Panc1 (cell line): ENCODE results near the gene CHST8. TPM values are rescaled to one million over a fixed set of nuclear protein-coding genes. Genes with fewer than 3 reads are reported as not detected.

Source experiments
- ATAC-seq: fragments of 200-7000 bp; cut with Tn5 transposase; 2 replicates; pipeline ENCODE4 v1.9.1; 2020; ENCODE audit warnings: mild to moderate bottlenecking, moderate library complexity
- BruUV-seq: library from RNA; stranded (reverse); fragments of 400-500 nt; replicated peaks from 2 replicates; lab custom pipeline; 2021; lab: Mats Ljungman, UMichigan
- CTCF ChIA-PET: fragments of 300-600 bp; sonication (Branson Sonifier 250); formaldehyde crosslinking; loops from one replicate; lab custom pipeline; 2022; ENCODE audit warnings: antibody characterized with exemption; lab: Charles Lee
- POLR2A ChIA-PET: fragments of 300-600 bp; sonication (Branson Sonifier 250); formaldehyde crosslinking; loops from one replicate; lab custom pipeline; 2022; ENCODE audit warnings: antibody characterized with exemption; lab: Charles Lee
- DNase-seq: peaks from one replicate; pipeline ENCODE4 v3.0.0-alpha.2; 2010; ENCODE audit warnings: low read depth, low spot score
- H3K27ac ChIP-seq: 2 replicates; pipeline ENCODE4 v1.5.1; 2011; ENCODE audit warnings: mild to moderate bottlenecking, low read length, inconsistent platforms
- H3K27me3 ChIP-seq: fragments of 200-500 bp; sonication (Bioruptor generic); 2 replicates; pipeline ENCODE4 v1.6.0; 2014; ENCODE audit warnings: low read length, inconsistent platforms; ENCODE audit not compliant: control insufficient read depth, insufficient read depth
- H3K36me3 ChIP-seq: fragments of 200-500 bp; sonication (Bioruptor generic); 2 replicates; pipeline ENCODE4 v1.5.1; 2014; ENCODE audit warnings: inconsistent platforms, mild to moderate bottlenecking, low read length, moderate library complexity; ENCODE audit not compliant: control insufficient read depth, insufficient read depth
- H3K4me1 ChIP-seq: 2 replicates; pipeline ENCODE4 v1.5.1; 2011; ENCODE audit warnings: inconsistent platforms, mild to moderate bottlenecking, low read length, moderate library complexity; ENCODE audit not compliant: control insufficient read depth, insufficient read depth
- H3K4me3 ChIP-seq, 2 experiments: 2 replicates each; pipeline ENCODE4 v1.5.1; 2011 to 2012; ENCODE audit warnings: low read depth in 2 of 2, low read length in 2 of 2, mild to moderate bottlenecking in 2 of 2, inconsistent platforms in 1 of 2, moderate library complexity in 1 of 2
- H3K9me3 ChIP-seq: fragments of 200-500 bp; sonication (Bioruptor generic); 2 replicates; pipeline ENCODE4 v1.5.1; 2014; ENCODE audit warnings: low read depth, mild to moderate bottlenecking, inconsistent platforms, low read length, moderate library complexity; ENCODE audit not compliant: control insufficient read depth, insufficient read depth
- POLR2AphosphoS5 ChIP-seq: IDR thresholded peaks from 2 replicates; pipeline ENCODE4 v1.6.1; 2012; ENCODE audit warnings: mild to moderate bottlenecking, low read depth, low read length, moderate library complexity
- SIN3A ChIP-seq: IDR thresholded peaks from 2 replicates; pipeline ENCODE4 v1.6.1; 2012; ENCODE audit warnings: low read depth, mild to moderate bottlenecking, low read length, moderate library complexity, borderline replicate concordance; ENCODE audit not compliant: insufficient read depth
- TCF7L2 ChIP-seq: IDR thresholded peaks from 2 replicates; pipeline ENCODE4 v1.6.1; 2011; ENCODE audit warnings: mild to moderate bottlenecking, low read depth, low read length, inconsistent platforms
- in situ Hi-C: cut with HindIII; loops from 2 replicates; pipeline ENCODE4 v1.10.0; 2016; ENCODE audit warnings: low sequenced_read_pairs, low pct_unique_long_range_greater_than_20kb
- intact Hi-C: fragments of 100-400 bp; cut with micrococcal nuclease; formaldehyde crosslinking; loops from one replicate; pipeline ENCODE4 v1.10.0; 2022; ENCODE audit not compliant: unreplicated experiment
- total RNA-seq: library from RNA; stranded (reverse); gene quantifications from one replicate; pipeline ENCODE4 v1.2.1, GENCODE V29; 2021; ENCODE audit not compliant: unreplicated experiment
- TF ChIP-seq, protein P1 (sequence below), 2 experiments: IDR thresholded peaks; 2 replicates each; pipeline ENCODE4 v1.6.1; 2011 to 2012; ENCODE audit warnings: low read depth in 2 of 2, control low read depth in 1 of 2, low read length in 1 of 2, mild to moderate bottlenecking in 1 of 2, moderate library complexity in 1 of 2; ENCODE audit not compliant: insufficient read depth in 1 of 2
- TF ChIP-seq, protein P2 (sequence below): fragments of 450-650 bp; IDR thresholded peaks from 2 replicates; pipeline ENCODE4 v1.5.1; 2017; ENCODE audit warnings: mild to moderate bottlenecking

Gene CHST8
- total RNA-seq, 1 experiment from 2014 or later, result 0.28 TPM

DNA sequence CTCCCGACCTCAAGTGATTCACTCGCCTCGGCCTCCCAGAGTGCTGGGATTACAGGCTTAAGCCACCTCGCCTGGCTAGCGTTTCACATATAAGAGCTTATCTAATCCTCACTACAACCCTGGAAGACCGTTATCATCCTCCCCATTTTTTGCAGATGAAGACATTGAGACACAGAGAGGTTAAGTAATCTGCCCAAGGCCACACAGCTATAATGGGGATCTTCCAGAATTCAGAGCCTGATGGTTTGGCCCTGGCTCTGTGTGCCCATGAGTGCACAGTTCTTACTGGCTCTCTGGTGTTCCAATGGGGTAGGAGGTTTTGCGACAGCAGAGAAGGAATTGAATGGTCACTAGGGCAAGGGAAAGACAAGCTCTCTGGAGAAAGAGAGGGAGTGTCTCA, 158.1 kb downstream of the CHST8 start:
- CTCF ChIA-PET, result interaction anchor here (1.1 to 4.0 kb wide), 3 partner anchors 218 to 365 kb away, joined by 5 to 75 read pairs (median 23); no protein-coding TSS in a partner anchor

DNA sequence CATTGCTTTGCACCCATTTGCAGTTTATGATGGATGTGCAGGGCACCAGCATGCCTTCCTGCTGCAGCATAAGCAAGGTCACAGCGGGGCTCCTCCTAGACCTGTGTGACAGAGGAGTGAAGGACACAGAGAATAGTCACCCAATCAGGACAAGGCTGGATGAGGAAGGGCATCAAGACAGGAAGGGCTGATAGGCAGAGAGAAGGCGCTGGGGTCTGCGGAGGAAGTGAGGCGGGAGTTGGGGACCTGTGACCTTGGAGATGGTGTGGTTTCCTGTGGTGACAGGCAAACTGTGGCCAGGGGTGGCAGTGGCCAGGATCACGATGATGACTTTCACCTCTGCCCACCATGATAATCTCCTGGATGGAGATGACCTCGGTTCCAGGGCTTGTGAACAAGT, 158.5 kb downstream of the CHST8 start:
- ATAC-seq, result no peak
- Histone ChIP-seq H3K4me1 (peaks cover 4% of the 10 kb centered on the region), H3K27ac (no peak overlapping the region), H3K36me3 (no peaks in the 10 kb centered on the region), H3K9me3 (no peaks in the 10 kb centered on the region), H3K4me3 (no peak overlapping the region), H3K27me3 (peaks cover 7% of the 10 kb centered on the region; the same call in 1 of the 2 replicates)
- ChIA-PET CTCF (interaction anchor here (1.5 to 4.0 kb wide), 2 partner anchors 218 to 316 kb away, joined by 23 to 75 read pairs; no protein-coding TSS in a partner anchor), POLR2A (interaction anchor here (0.6 kb wide), 1 partner anchor 324 kb away, joined by 7 read pairs; no protein-coding TSS in a partner anchor)
- no peak for TF ChIP-seq SIN3A
- TF ChIP-seq, protein P1, sequence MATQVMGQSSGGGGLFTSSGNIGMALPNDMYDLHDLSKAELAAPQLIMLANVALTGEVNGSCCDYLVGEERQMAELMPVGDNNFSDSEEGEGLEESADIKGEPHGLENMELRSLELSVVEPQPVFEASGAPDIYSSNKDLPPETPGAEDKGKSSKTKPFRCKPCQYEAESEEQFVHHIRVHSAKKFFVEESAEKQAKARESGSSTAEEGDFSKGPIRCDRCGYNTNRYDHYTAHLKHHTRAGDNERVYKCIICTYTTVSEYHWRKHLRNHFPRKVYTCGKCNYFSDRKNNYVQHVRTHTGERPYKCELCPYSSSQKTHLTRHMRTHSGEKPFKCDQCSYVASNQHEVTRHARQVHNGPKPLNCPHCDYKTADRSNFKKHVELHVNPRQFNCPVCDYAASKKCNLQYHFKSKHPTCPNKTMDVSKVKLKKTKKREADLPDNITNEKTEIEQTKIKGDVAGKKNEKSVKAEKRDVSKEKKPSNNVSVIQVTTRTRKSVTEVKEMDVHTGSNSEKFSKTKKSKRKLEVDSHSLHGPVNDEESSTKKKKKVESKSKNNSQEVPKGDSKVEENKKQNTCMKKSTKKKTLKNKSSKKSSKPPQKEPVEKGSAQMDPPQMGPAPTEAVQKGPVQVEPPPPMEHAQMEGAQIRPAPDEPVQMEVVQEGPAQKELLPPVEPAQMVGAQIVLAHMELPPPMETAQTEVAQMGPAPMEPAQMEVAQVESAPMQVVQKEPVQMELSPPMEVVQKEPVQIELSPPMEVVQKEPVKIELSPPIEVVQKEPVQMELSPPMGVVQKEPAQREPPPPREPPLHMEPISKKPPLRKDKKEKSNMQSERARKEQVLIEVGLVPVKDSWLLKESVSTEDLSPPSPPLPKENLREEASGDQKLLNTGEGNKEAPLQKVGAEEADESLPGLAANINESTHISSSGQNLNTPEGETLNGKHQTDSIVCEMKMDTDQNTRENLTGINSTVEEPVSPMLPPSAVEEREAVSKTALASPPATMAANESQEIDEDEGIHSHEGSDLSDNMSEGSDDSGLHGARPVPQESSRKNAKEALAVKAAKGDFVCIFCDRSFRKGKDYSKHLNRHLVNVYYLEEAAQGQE (IDR thresholded peaks at IDR 0.05; ENCODE audit: insufficient read depth in 1 of 2, low read depth in 2 of 2, low read length in 1 of 2), result no peak
- TF ChIP-seq TCF7L2, result no peak
- no peak for TF ChIP-seq POLR2AphosphoS5
- TF ChIP-seq, protein P2, sequence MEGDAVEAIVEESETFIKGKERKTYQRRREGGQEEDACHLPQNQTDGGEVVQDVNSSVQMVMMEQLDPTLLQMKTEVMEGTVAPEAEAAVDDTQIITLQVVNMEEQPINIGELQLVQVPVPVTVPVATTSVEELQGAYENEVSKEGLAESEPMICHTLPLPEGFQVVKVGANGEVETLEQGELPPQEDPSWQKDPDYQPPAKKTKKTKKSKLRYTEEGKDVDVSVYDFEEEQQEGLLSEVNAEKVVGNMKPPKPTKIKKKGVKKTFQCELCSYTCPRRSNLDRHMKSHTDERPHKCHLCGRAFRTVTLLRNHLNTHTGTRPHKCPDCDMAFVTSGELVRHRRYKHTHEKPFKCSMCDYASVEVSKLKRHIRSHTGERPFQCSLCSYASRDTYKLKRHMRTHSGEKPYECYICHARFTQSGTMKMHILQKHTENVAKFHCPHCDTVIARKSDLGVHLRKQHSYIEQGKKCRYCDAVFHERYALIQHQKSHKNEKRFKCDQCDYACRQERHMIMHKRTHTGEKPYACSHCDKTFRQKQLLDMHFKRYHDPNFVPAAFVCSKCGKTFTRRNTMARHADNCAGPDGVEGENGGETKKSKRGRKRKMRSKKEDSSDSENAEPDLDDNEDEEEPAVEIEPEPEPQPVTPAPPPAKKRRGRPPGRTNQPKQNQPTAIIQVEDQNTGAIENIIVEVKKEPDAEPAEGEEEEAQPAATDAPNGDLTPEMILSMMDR, result no peak
- intact Hi-C loops, result no loop called here
- DNase-seq, result no peak
- BruUV-seq, result no TSS peak
- in situ Hi-C loops, result no loop called here

More for the DNA sequence above, 158.1 kb downstream of the CHST8 start:
- intact Hi-C loops (loop anchor here (2.0 to 5.0 kb wide), 2 partner anchors 217 to 317 kb away; no protein-coding TSS in a partner anchor), in situ Hi-C loops (no loop called here)
- TF ChIP-seq TCF7L2 (no peak), SIN3A (no peak), POLR2AphosphoS5 (no peak)
- TF ChIP-seq, protein P2, result no peak
- TF ChIP-seq, protein P1 (IDR thresholded peaks at IDR 0.05; ENCODE audit: insufficient read depth in 1 of 2, low read depth in 2 of 2, low read length in 1 of 2), result no peak
- no TSS peak for BruUV-seq
- POLR2A ChIA-PET, result interaction anchor here (0.6 kb wide), 1 partner anchor 324 kb away, joined by 7 read pairs; no protein-coding TSS in a partner anchor
- H3K4me3 ChIP-seq, result no peak overlapping the region
- H3K27me3 ChIP-seq, result peaks cover 7% of the 10 kb centered on the region; the same call in 1 of the 2 replicates
- no peaks in the 10 kb centered on the region for H3K36me3 ChIP-seq
- no peak for ATAC-seq
- no peak for DNase-seq
- H3K9me3 ChIP-seq, result no peaks in the 10 kb centered on the region
- peaks cover 4% of the 10 kb centered on the region for H3K4me1 ChIP-seq
- no peak overlapping the region for H3K27ac ChIP-seq
